Activated CD8-positive, alpha-beta memory T cell treated with anti-CD3 and anti-CD28 coated beads, Interleukin-2, amount 50 U/mL, for 24 hours (primary cell): ENCODE measurements around the gene FAM149A.

Source experiments
- DNase-seq: peaks from one replicate; pipeline ENCODE4 v3.0.0-alpha.2; 2020; ENCODE audit errors: extremely low read depth

The FAM149A gene

GRCh38 chr4:186158966-186159365 is 54.5 kb downstream of the FAM149A start:
- DNase-seq = no peak

- no peak for DNase-seq
Measured at GRCh38 chr4:186159613-186160012, 55.1 kb downstream of the FAM149A start.

- no peak for DNase-seq
Measured at GRCh38 chr4:186161138-186161537, 56.6 kb downstream of the FAM149A start.

- DNase-seq = no peak
Measured at GRCh38 chr4:186166852-186167512, 62.5 kb downstream of the FAM149A start.

GRCh38 chr4:186167605-186168004 is 63.1 kb downstream of the FAM149A start:
- no peak for DNase-seq

GRCh38 chr4:186168750-186169149 is 64.2 kb downstream of the FAM149A start:
- no peak for DNase-seq

GRCh38 chr4:186169333-186169944 is 64.9 kb downstream of the FAM149A start:
- DNase-seq = no peak

GRCh38 chr4:186169945-186170802 is 65.7 kb downstream of the FAM149A start:
- DNase-seq = no peak

GRCh38 chr4:186170966-186171365 is 66.5 kb downstream of the FAM149A start:
- no peak for DNase-seq

GRCh38 chr4:186172546-186172945 is 68.0 kb downstream of the FAM149A start:
- DNase-seq = no peak

GRCh38 chr4:186188107-186188506 is 83.6 kb downstream of the FAM149A start:
- no peak for DNase-seq

GRCh38 chr4:186189656-186190055 is 85.2 kb downstream of the FAM149A start:
- DNase-seq = no peak

- no peak for DNase-seq
Measured at GRCh38 chr4:186190581-186191199, 86.2 kb downstream of the FAM149A start.

GRCh38 chr4:186191200-186192065 is 86.9 kb downstream of the FAM149A start, which contains the start of gene CYP4V2:
TSS of gene CYP4V2 (plus strand) at chr4:186191567. CDS start at chr4:186191824, 257 bp downstream.
- DNase-seq = peak; percentile 75

- DNase-seq = no peak
Measured at GRCh38 chr4:186192066-186192612, 87.6 kb downstream of the FAM149A start.

GRCh38 chr4:186193851-186194250 is 89.3 kb downstream of the FAM149A start:
- no peak for DNase-seq

- no peak for DNase-seq
Measured at GRCh38 chr4:186196063-186196462, 91.6 kb downstream of the FAM149A start.

GRCh38 chr4:186200516-186200915 is 96.0 kb downstream of the FAM149A start:
- no peak for DNase-seq

- DNase-seq = no peak
Measured at GRCh38 chr4:186201010-186201409, 96.5 kb downstream of the FAM149A start.

- DNase-seq = no peak
Measured at GRCh38 chr4:186201535-186202230, 97.2 kb downstream of the FAM149A start.
